GM20000 (cell line): Measurements from ENCODE around the gene CENPF.

ENCODE experiments used
- DNase-seq: peaks from one replicate; pipeline ENCODE4 v3.0.0; 2012; ENCODE audit warnings: low spot score
- TF ChIP-seq, protein P1 (sequence below): IDR thresholded peaks from 2 replicates; pipeline ENCODE4 v1.5.1; 2012; ENCODE audit warnings: mild to moderate bottlenecking, control low read depth; ENCODE audit errors: extremely low read depth, missing control alignments

Gene CENPF

DNA sequence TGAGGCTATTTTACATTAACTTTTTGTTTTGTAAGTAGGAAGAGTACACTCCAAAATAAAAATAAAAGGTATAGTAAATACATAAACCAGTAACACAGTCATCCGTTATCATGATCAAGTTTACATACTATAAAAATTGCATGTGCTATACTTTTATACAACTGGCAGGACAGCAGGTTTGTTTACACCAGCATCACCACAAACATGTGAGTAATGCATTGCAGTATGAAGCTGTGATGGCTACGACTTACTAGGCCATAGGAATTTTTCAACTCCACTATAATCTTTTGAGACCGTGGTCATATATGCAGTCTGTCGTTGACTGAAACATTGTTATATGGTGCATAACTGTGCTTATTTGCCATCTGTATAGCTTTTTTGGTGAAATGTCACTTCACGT is 106.2 kb downstream of the CENPF start:
- no peak for DNase-seq
- TF ChIP-seq, protein P1, sequence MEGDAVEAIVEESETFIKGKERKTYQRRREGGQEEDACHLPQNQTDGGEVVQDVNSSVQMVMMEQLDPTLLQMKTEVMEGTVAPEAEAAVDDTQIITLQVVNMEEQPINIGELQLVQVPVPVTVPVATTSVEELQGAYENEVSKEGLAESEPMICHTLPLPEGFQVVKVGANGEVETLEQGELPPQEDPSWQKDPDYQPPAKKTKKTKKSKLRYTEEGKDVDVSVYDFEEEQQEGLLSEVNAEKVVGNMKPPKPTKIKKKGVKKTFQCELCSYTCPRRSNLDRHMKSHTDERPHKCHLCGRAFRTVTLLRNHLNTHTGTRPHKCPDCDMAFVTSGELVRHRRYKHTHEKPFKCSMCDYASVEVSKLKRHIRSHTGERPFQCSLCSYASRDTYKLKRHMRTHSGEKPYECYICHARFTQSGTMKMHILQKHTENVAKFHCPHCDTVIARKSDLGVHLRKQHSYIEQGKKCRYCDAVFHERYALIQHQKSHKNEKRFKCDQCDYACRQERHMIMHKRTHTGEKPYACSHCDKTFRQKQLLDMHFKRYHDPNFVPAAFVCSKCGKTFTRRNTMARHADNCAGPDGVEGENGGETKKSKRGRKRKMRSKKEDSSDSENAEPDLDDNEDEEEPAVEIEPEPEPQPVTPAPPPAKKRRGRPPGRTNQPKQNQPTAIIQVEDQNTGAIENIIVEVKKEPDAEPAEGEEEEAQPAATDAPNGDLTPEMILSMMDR = no peak

DNA sequence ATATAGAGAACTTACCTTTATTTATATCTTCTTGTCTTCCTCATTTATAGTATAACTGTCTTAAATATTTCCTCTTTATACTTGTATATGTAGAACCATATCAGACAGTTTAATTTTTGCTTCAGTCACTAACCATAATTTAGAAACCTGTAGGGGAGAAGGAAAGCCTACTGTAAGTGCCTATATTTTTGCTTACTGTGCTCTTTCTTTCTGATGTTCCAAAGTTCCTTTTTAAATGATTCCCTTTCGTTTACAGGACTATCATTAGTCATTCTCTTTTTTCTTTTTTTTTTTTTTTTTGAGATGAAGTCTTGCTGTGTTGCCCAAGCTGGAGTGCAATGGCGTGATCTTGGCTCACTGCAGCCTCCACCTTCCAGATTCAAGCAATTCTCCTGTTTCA is 109.7 kb downstream of the CENPF start:
- TF ChIP-seq, protein P1 = no peak
- DNase-seq = no peak
